Esophagus squamous epithelium (tissue), 5 donors: ENCODE results near the gene ARHGEF37. TPM values are rescaled to one million over a fixed set of nuclear protein-coding genes. Genes with fewer than 3 reads are reported as not detected.

Experiments used
- DNase-seq: peaks from one replicate; lab custom pipeline; 2025; lab: John Stamatoyannopoulos, UW
- H3K27ac ChIP-seq, 4 donors: fragments of 200-600 bp; sonication (generic); one replicate each; pipeline ENCODE4 v1.5.1; 2016 to 2019; ENCODE audit warnings: mild to moderate bottlenecking in 1 of 4
- H3K27me3 ChIP-seq, 4 donors: fragments of 200-600 bp; sonication (generic); 1 replicate in 3 of 4; 2 replicates in 1 of 4; pipeline versions ENCODE4 v1.5.1 to v1.6.0; 2017 to 2021; ENCODE audit warnings: antibody characterized with exemption in 1 of 4
- H3K36me3 ChIP-seq, 3 donors: fragments of 200-600 bp; sonication (generic); one replicate each; pipeline ENCODE4 v1.5.1; 2016 to 2019
- H3K4me1 ChIP-seq, 3 donors: fragments of 200-600 bp; sonication (generic); one replicate each; pipeline ENCODE4 v1.5.1; 2017 to 2019
- H3K4me3 ChIP-seq, 4 donors: fragments of 200-600 bp; sonication (generic); 1 replicate in 3 of 4; 2 replicates in 1 of 4; pipeline ENCODE4 v1.5.1; 2016 to 2019; ENCODE audit warnings: mild to moderate bottlenecking in 2 of 4, moderate library complexity in 1 of 4
- H3K9me3 ChIP-seq, 3 donors: fragments of 200-600 bp; sonication (generic); one replicate each; pipeline ENCODE4 v1.5.1; 2016 to 2019
- POLR2A ChIP-seq, 4 donors: fragments of 450-650 bp; IDR thresholded peaks; one replicate each; pipeline ENCODE4 v1.6.1; 2017; ENCODE audit warnings: antibody characterized with exemption in 4 of 4, mild to moderate bottlenecking in 4 of 4, moderate library complexity in 3 of 4
- WGBS, 2 donors: methylation state at CpG; one replicate each; pipeline ENCODE4 v1.1.5; 2018; 5-methylcytosine and 5-hydroxymethylcytosine counted together
- intact Hi-C: fragments of 100-400 bp; cut with DNase I; formaldehyde crosslinking; loops from one replicate; pipeline ENCODE4 v1.15.0; 2022
- total RNA-seq, 4 donors: library from RNA; depleted of rRNA; stranded (reverse); fragments of >200 nt; gene quantifications; one replicate each; pipeline ENCODE4 v1.1.0, GENCODE V29; 2016
- TF ChIP-seq, protein P1 (sequence below), 6 experiments: fragments of 450-650 bp in 4 of 6; fragments of 200-600 bp in 2 of 6; sonication (generic) in 2 of 6; IDR thresholded peaks; one replicate each; pipeline ENCODE4 v1.5.1; 2016 to 2019; ENCODE audit warnings: antibody characterized with exemption in 6 of 6, mild to moderate bottlenecking in 4 of 6, moderate library complexity in 4 of 6
- donor health status: DM: yes; HTN: yes; CAD: no.

The ARHGEF37 gene
- total RNA-seq, 4 donors from 2014 or later = 14.5 to 29.3 (median 18.0) TPM

GRCh38 chr5:149664083-149664482 is 82.8 kb downstream of the ARHGEF37 start:
- peaks cover 0 to 15% (median 0%) of the 10 kb centered on the region in 3 donors for H3K9me3 ChIP-seq
- H3K27me3 ChIP-seq = no peaks in the 10 kb centered on the region
- no peak overlapping the region for H3K27ac ChIP-seq
- intact Hi-C loops = no loop called here
- no peak for DNase-seq
- 58% methylated on average over 1 of the region's 1 CpG for WGBS, 2 donors
- H3K36me3 ChIP-seq = no peaks in the 10 kb centered on the region
- H3K4me3 ChIP-seq = no peak overlapping the region
- H3K4me1 ChIP-seq = peaks cover 0 to 18% (median 0%) of the 10 kb centered on the region in 3 donors
- no peak for TF ChIP-seq POLR2A (IDR thresholded peaks at IDR 0.05)
- TF ChIP-seq, protein P1, sequence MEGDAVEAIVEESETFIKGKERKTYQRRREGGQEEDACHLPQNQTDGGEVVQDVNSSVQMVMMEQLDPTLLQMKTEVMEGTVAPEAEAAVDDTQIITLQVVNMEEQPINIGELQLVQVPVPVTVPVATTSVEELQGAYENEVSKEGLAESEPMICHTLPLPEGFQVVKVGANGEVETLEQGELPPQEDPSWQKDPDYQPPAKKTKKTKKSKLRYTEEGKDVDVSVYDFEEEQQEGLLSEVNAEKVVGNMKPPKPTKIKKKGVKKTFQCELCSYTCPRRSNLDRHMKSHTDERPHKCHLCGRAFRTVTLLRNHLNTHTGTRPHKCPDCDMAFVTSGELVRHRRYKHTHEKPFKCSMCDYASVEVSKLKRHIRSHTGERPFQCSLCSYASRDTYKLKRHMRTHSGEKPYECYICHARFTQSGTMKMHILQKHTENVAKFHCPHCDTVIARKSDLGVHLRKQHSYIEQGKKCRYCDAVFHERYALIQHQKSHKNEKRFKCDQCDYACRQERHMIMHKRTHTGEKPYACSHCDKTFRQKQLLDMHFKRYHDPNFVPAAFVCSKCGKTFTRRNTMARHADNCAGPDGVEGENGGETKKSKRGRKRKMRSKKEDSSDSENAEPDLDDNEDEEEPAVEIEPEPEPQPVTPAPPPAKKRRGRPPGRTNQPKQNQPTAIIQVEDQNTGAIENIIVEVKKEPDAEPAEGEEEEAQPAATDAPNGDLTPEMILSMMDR (IDR thresholded peaks at IDR 0.05) = no peak

GRCh38 chr5:149664666-149665415 is 83.5 kb downstream of the ARHGEF37 start:
- H3K4me3 ChIP-seq = no peak overlapping the region
- peaks cover 0 to 18% (median 0%) of the 10 kb centered on the region in 3 donors for H3K4me1 ChIP-seq
- DNase-seq = no peak
- H3K9me3 ChIP-seq = peaks cover 0 to 15% (median 0%) of the 10 kb centered on the region in 3 donors
- WGBS, 2 donors = 90 to 94% methylated on average over 8 to 9 of the region's 11 CpGs
- no peaks in the 10 kb centered on the region for H3K36me3 ChIP-seq
- no peaks in the 10 kb centered on the region for H3K27me3 ChIP-seq
- H3K27ac ChIP-seq = no peak overlapping the region
- TF ChIP-seq, protein P1 (IDR thresholded peaks at IDR 0.05) = no peak
- no peak for TF ChIP-seq POLR2A (IDR thresholded peaks at IDR 0.05)
- intact Hi-C loops = no loop called here

DNA sequence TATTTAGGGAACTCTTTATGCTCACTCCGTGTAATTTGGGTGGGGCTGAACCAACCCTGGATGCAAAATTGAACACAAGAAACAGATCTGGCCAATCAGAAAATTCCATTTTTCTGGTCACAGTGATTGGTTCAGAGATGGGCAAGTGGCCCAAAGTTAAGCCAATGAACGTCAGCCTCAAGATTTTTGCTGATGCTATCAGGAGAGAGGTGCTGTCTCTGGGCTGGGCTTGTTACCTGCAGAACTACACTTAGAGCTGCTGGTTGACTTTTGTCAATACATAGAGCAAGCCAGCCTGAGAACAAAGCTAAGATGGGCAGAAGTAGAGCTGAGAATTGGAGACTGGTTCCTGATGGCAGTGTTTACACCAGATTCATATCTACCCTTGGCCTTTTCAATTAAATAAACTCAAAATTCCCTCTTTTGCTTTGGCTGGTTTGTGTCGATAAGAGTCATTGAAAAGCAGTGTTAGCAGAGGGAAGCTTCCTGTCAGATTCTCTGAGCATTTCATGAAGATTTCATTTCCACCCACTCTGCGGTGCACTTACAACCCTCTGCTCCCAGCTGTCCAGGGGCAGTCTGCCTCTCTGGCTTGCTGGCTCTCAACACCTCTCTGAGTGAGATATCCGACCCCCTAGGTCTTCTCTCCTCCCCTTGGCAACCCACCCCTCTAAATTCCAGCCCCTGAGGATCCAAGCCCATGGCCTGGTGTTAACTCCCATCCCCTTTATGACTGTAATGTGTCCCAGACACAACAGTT is 84.3 kb downstream of the ARHGEF37 start:
- TF ChIP-seq POLR2A (IDR thresholded peaks at IDR 0.05) = no peak
- TF ChIP-seq, protein P1 (IDR thresholded peaks at IDR 0.05) = no peak
- Histone ChIP-seq H3K9me3 (peaks cover 0 to 15% (median 0%) of the 10 kb centered on the region in 3 donors), H3K27ac (no peak overlapping the region), H3K4me3 (no peak overlapping the region), H3K27me3 (no peaks in the 10 kb centered on the region), H3K4me1 (peaks cover 0 to 18% (median 0%) of the 10 kb centered on the region in 3 donors), H3K36me3 (no peaks in the 10 kb centered on the region)
- WGBS, 2 donors = 60 to 75% methylated on average over 5 of the region's 5 CpGs
- intact Hi-C loops = no loop called here
- DNase-seq = no peak

- 56 to 57% methylated on average over 4 of the region's 4 CpGs for WGBS, 2 donors
- Histone ChIP-seq H3K4me1 (peaks cover 0 to 19% (median 0%) of the 10 kb centered on the region in 3 donors), H3K4me3 (no peak overlapping the region), H3K27me3 (no peaks in the 10 kb centered on the region), H3K36me3 (no peaks in the 10 kb centered on the region), H3K9me3 (peaks cover 0 to 15% (median 0%) of the 10 kb centered on the region in 3 donors), H3K27ac (no peak overlapping the region)
- DNase-seq = no peak
- TF ChIP-seq, protein P1 (IDR thresholded peaks at IDR 0.05) = no peak
- no peak for TF ChIP-seq POLR2A (IDR thresholded peaks at IDR 0.05)
- intact Hi-C loops = no loop called here
These were observed 85.0 kb downstream of the ARHGEF37 start for GRCh38 chr5:149666212-149666852.
